ENCODE results near the gene MYOG.

MYOG gene

GRCh38 chr1:203090421-203091198 lies 4.8 kb upstream of the MYOG start:
- Histone ChIP-seq H3K27ac (ENCODE audit: low read depth, low read length) (no peak overlapping the region), H3K9ac (ENCODE audit: low read depth in 1 of 2, low read length in 2 of 2) (no peak overlapping the region), H3K4me1 (ENCODE audit: control insufficient read depth in 1 of 2, insufficient read depth in 2 of 2, low read length in 2 of 2) (no peaks in the 10 kb centered on the region), H3K4me3 (ENCODE audit: low read depth in 1 of 2, low read length in 2 of 2) (no peak overlapping the region), H3K36me3 (ENCODE audit: control insufficient read depth in 1 of 2, insufficient read depth in 2 of 2, low read length in 2 of 2) (no peaks in the 10 kb centered on the region), H3K9me3 (ENCODE audit: control insufficient read depth in 1 of 2, low read length in 2 of 2) (peaks cover 0 to 6% of the 10 kb centered on the region in 2 donors), H3K27me3 (ENCODE audit: control insufficient read depth in 1 of 2, insufficient read depth in 2 of 2, low read length in 2 of 2) (no peaks in the 10 kb centered on the region)

GRCh38 chr1:203089651-203090045 lies 3.8 kb upstream of the MYOG start:
- Histone ChIP-seq H3K9me3 (ENCODE audit: control insufficient read depth in 1 of 2, low read length in 2 of 2) (no peaks in the 10 kb centered on the region), H3K27me3 (ENCODE audit: control insufficient read depth in 1 of 2, insufficient read depth in 2 of 2, low read length in 2 of 2) (no peaks in the 10 kb centered on the region), H3K4me3 (ENCODE audit: low read depth in 1 of 2, low read length in 2 of 2) (no peak overlapping the region), H3K36me3 (ENCODE audit: control insufficient read depth in 1 of 2, insufficient read depth in 2 of 2, low read length in 2 of 2) (no peaks in the 10 kb centered on the region), H3K27ac (ENCODE audit: low read depth, low read length) (no peak overlapping the region), H3K4me1 (ENCODE audit: control insufficient read depth in 1 of 2, insufficient read depth in 2 of 2, low read length in 2 of 2) (no peaks in the 10 kb centered on the region), H3K9ac (ENCODE audit: low read depth in 1 of 2, low read length in 2 of 2) (no peak overlapping the region)

GRCh38 chr1:203089001-203089650 lies 3.3 kb upstream of the MYOG start:
- Histone ChIP-seq H3K27me3 (ENCODE audit: control insufficient read depth in 1 of 2, insufficient read depth in 2 of 2, low read length in 2 of 2) (no peaks in the 10 kb centered on the region), H3K27ac (ENCODE audit: low read depth, low read length) (no peak overlapping the region), H3K9ac (ENCODE audit: low read depth in 1 of 2, low read length in 2 of 2) (no peak overlapping the region), H3K36me3 (ENCODE audit: control insufficient read depth in 1 of 2, insufficient read depth in 2 of 2, low read length in 2 of 2) (no peaks in the 10 kb centered on the region), H3K4me1 (ENCODE audit: control insufficient read depth in 1 of 2, insufficient read depth in 2 of 2, low read length in 2 of 2) (no peaks in the 10 kb centered on the region), H3K4me3 (ENCODE audit: low read depth in 1 of 2, low read length in 2 of 2) (no peak overlapping the region), H3K9me3 (ENCODE audit: control insufficient read depth in 1 of 2, low read length in 2 of 2) (no peaks in the 10 kb centered on the region)

DNA sequence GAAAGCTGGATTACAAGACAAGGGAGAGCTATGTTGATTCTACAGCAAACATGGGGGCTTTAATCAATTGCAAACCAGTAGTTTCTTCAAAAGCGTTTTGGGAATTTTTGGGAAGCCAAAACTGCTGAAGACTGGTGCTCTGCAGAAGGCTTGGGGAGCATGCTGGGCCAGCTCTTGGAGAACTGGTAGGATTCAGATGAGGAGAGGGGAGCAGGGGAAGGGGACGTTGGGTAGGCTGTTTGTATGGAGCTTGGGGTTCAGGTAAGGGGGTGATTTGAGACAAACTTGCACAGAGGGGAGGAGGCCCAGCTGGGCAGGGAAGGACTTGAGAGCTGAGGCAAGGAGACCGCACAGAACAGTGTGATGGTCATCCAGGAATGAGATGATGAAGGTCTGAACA lies 2.6 kb upstream of the MYOG start:
- no peak overlapping the region for H3K27ac ChIP-seq (ENCODE audit: low read depth, low read length)
- H3K4me3 ChIP-seq (ENCODE audit: low read depth in 1 of 2, low read length in 2 of 2) = no peak overlapping the region
- no peak overlapping the region for H3K9ac ChIP-seq (ENCODE audit: low read depth in 1 of 2, low read length in 2 of 2)
- no peaks in the 10 kb centered on the region for H3K27me3 ChIP-seq (ENCODE audit: control insufficient read depth in 1 of 2, insufficient read depth in 2 of 2, low read length in 2 of 2)
- no peaks in the 10 kb centered on the region for H3K9me3 ChIP-seq (ENCODE audit: control insufficient read depth in 1 of 2, low read length in 2 of 2)
- no peaks in the 10 kb centered on the region for H3K4me1 ChIP-seq (ENCODE audit: control insufficient read depth in 1 of 2, insufficient read depth in 2 of 2, low read length in 2 of 2)
- no peaks in the 10 kb centered on the region for H3K36me3 ChIP-seq (ENCODE audit: control insufficient read depth in 1 of 2, insufficient read depth in 2 of 2, low read length in 2 of 2)

- H3K4me3 ChIP-seq (ENCODE audit: low read depth in 1 of 2, low read length in 2 of 2) = no peak overlapping the region
- H3K9ac ChIP-seq (ENCODE audit: low read depth in 1 of 2, low read length in 2 of 2) = no peak overlapping the region
- no peaks in the 10 kb centered on the region for H3K4me1 ChIP-seq (ENCODE audit: control insufficient read depth in 1 of 2, insufficient read depth in 2 of 2, low read length in 2 of 2)
- no peak overlapping the region for H3K27ac ChIP-seq (ENCODE audit: low read depth, low read length)
- no peaks in the 10 kb centered on the region for H3K36me3 ChIP-seq (ENCODE audit: control insufficient read depth in 1 of 2, insufficient read depth in 2 of 2, low read length in 2 of 2)
- H3K9me3 ChIP-seq (ENCODE audit: control insufficient read depth in 1 of 2, low read length in 2 of 2) = no peaks in the 10 kb centered on the region
- peaks cover 0 to 5% of the 10 kb centered on the region in 2 donors for H3K27me3 ChIP-seq (ENCODE audit: control insufficient read depth in 1 of 2, insufficient read depth in 2 of 2, low read length in 2 of 2)
These were observed 1.4 kb upstream of the MYOG start for GRCh38 chr1:203086992-203087763.

- Histone ChIP-seq H3K9ac (ENCODE audit: low read depth in 1 of 2, low read length in 2 of 2) (no peak overlapping the region), H3K4me3 (ENCODE audit: low read depth in 1 of 2, low read length in 2 of 2) (no peak overlapping the region), H3K27ac (ENCODE audit: low read depth, low read length) (no peak overlapping the region)
These were observed 954 bp downstream of the MYOG start for GRCh38 chr1:203084588-203085527.

GRCh38 chr1:203083463-203083921 lies 2.3 kb downstream of the MYOG start:
- H3K36me3 ChIP-seq (ENCODE audit: control insufficient read depth in 1 of 2, insufficient read depth in 2 of 2, low read length in 2 of 2) = no peaks in the 10 kb centered on the region
- no peaks in the 10 kb centered on the region for H3K4me1 ChIP-seq (ENCODE audit: control insufficient read depth in 1 of 2, insufficient read depth in 2 of 2, low read length in 2 of 2)
- no peak overlapping the region for H3K27ac ChIP-seq (ENCODE audit: low read depth, low read length)
- H3K9me3 ChIP-seq (ENCODE audit: control insufficient read depth in 1 of 2, low read length in 2 of 2) = no peaks in the 10 kb centered on the region
- no peak overlapping the region for H3K4me3 ChIP-seq (ENCODE audit: low read depth in 1 of 2, low read length in 2 of 2)
- H3K27me3 ChIP-seq (ENCODE audit: control insufficient read depth in 1 of 2, insufficient read depth in 2 of 2, low read length in 2 of 2) = peaks cover 0 to 20% of the 10 kb centered on the region in 2 donors
- no peak overlapping the region for H3K9ac ChIP-seq (ENCODE audit: low read depth in 1 of 2, low read length in 2 of 2)

More at GRCh38 chr1:203084588-203085527, 954 bp downstream of the MYOG start:
- no peaks in the 10 kb centered on the region for H3K36me3 ChIP-seq (ENCODE audit: control insufficient read depth in 1 of 2, insufficient read depth in 2 of 2, low read length in 2 of 2)
- no peaks in the 10 kb centered on the region for H3K9me3 ChIP-seq (ENCODE audit: control insufficient read depth in 1 of 2, low read length in 2 of 2)
- H3K27me3 ChIP-seq (ENCODE audit: control insufficient read depth in 1 of 2, insufficient read depth in 2 of 2, low read length in 2 of 2) = peaks cover 0 to 11% of the 10 kb centered on the region in 2 donors
- H3K4me1 ChIP-seq (ENCODE audit: control insufficient read depth in 1 of 2, insufficient read depth in 2 of 2, low read length in 2 of 2) = no peaks in the 10 kb centered on the region

- Histone ChIP-seq H3K36me3 (ENCODE audit: control insufficient read depth in 1 of 2, insufficient read depth in 2 of 2, low read length in 2 of 2) (no peaks in the 10 kb centered on the region), H3K27ac (ENCODE audit: low read depth, low read length) (no peak overlapping the region), H3K4me1 (ENCODE audit: control insufficient read depth in 1 of 2, insufficient read depth in 2 of 2, low read length in 2 of 2) (no peaks in the 10 kb centered on the region), H3K27me3 (ENCODE audit: control insufficient read depth in 1 of 2, insufficient read depth in 2 of 2, low read length in 2 of 2) (peaks cover 0 to 20% of the 10 kb centered on the region in 2 donors), H3K9ac (ENCODE audit: low read depth in 1 of 2, low read length in 2 of 2) (no peak overlapping the region), H3K4me3 (ENCODE audit: low read depth in 1 of 2, low read length in 2 of 2) (no peak overlapping the region), H3K9me3 (ENCODE audit: control insufficient read depth in 1 of 2, low read length in 2 of 2) (no peaks in the 10 kb centered on the region)
These were observed 3.0 kb downstream of the MYOG start for GRCh38 chr1:203082571-203083462.

DNA sequence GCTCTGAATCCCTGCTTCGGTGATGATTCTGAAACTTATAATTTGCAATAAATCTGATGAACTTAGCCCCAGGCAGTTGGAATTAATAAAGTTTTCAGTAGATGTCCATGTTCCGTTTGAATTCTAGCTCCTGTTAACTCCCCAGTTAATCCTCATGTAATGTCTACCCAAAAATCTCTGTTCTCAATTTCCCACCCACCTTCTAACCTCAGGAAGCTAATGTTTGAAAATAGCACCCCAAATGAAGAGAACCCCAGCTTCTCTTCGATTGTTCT lies 3.6 kb downstream of the MYOG start:
- Histone ChIP-seq H3K36me3 (ENCODE audit: control insufficient read depth in 1 of 2, insufficient read depth in 2 of 2, low read length in 2 of 2) (no peaks in the 10 kb centered on the region), H3K27me3 (ENCODE audit: control insufficient read depth in 1 of 2, insufficient read depth in 2 of 2, low read length in 2 of 2) (peaks cover under 1 to 24% of the 10 kb centered on the region in 2 donors), H3K9ac (ENCODE audit: low read depth in 1 of 2, low read length in 2 of 2) (no peak overlapping the region), H3K27ac (ENCODE audit: low read depth, low read length) (no peak overlapping the region), H3K9me3 (ENCODE audit: control insufficient read depth in 1 of 2, low read length in 2 of 2) (no peaks in the 10 kb centered on the region), H3K4me3 (ENCODE audit: low read depth in 1 of 2, low read length in 2 of 2) (no peak overlapping the region), H3K4me1 (ENCODE audit: control insufficient read depth in 1 of 2, insufficient read depth in 2 of 2, low read length in 2 of 2) (no peaks in the 10 kb centered on the region)

All from duodenal mucosa (tissue), 2 donors.